ENCODE results near the gene PARD3. TPM values are rescaled to one million over a fixed set of nuclear protein-coding genes. Genes with fewer than 3 reads are reported as not detected.

The PARD3 gene
- total and polyA plus RNA-seq, 2 donors (not counting 3 experiments of a cell fraction or from before 2014, with no cell fraction given) = 7.3 to 24.1 TPM

- Histone ChIP-seq H3K4me1 (ENCODE audit: control insufficient read depth, extremely low read depth, insufficient read depth, low read length) (no peaks in the 10 kb centered on the region), H3K9ac (replicated peaks; ENCODE audit: extremely low read depth, insufficient read depth, low read length) (no peak overlapping the region), H3K27me3 (ENCODE audit: control insufficient read depth in 2 of 2, insufficient read depth in 2 of 2, low read length in 2 of 2) (no peaks in the 10 kb centered on the region), H3K27ac (ENCODE audit: insufficient read depth, low read depth, low read length) (no peak overlapping the region), H4K20me1 (replicated peaks; ENCODE audit: control insufficient read depth, extremely low read depth, insufficient read depth, low read length) (no peaks in the 10 kb centered on the region), H2AFZ (ENCODE audit: low read depth, low read length) (no peak overlapping the region), H3K9me3 (replicated peaks; ENCODE audit: control insufficient read depth, insufficient read depth, low read length) (no peaks in the 10 kb centered on the region), H3K9me1 (replicated peaks; ENCODE audit: control insufficient read depth, extremely low read depth, insufficient read depth, low read length) (no peaks in the 10 kb centered on the region), H3K79me2 (ENCODE audit: control insufficient read depth, insufficient read depth, low read length) (no peaks in the 10 kb centered on the region), H3K4me3 (replicated peaks in 1 of 3; ENCODE audit: insufficient read depth in 1 of 3, low read depth in 1 of 3, low read length in 3 of 3) (no peak overlapping the region), H3K4me2 (ENCODE audit: insufficient read depth, low read length) (no peak overlapping the region), H3K36me3 (ENCODE audit: control insufficient read depth in 2 of 2, extremely low read depth in 1 of 2, insufficient read depth in 2 of 2, low read length in 2 of 2) (no peaks in the 10 kb centered on the region)
- no peak for TF ChIP-seq EZH2 (IDR thresholded peaks at IDR 0.05; ENCODE audit: borderline replicate concordance, low read depth, low read length, severe bottlenecking)
- TF ChIP-seq JUN (IDR thresholded peaks at IDR 0.05; ENCODE audit: borderline replicate concordance, insufficient read depth, insufficient read length, low read depth) = no peak
- dilution Hi-C loops (cut with MboI; ENCODE audit: extremely low pct_ligation_motif_present, low sequenced_read_pairs) = no loop called here
- ChIA-PET POLR2A (no interaction called here), CTCF (no interaction called here)
- FAIRE-seq = no peak
- no TSS peak for BruUV-seq (replicated peaks)
- intact Hi-C loops (cut with micrococcal nuclease) = no loop called here
- no peak for DNase-seq (ENCODE audit: low read depth, low spot score)
Observed at GRCh38 chr10:34557173-34557572, 257.9 kb downstream of the PARD3 start.

GRCh38 chr10:34555653-34556052, 259.4 kb downstream of the PARD3 start:
- no peaks in the 10 kb centered on the region for H3K36me3 ChIP-seq (ENCODE audit: control insufficient read depth in 2 of 2, extremely low read depth in 1 of 2, insufficient read depth in 2 of 2, low read length in 2 of 2)
- H3K9ac ChIP-seq (replicated peaks; ENCODE audit: extremely low read depth, insufficient read depth, low read length) = no peak overlapping the region
- intact Hi-C loops (cut with micrococcal nuclease) (no loop called here), dilution Hi-C loops (cut with MboI; ENCODE audit: extremely low pct_ligation_motif_present, low sequenced_read_pairs) (no loop called here)
- CTCF ChIA-PET = no interaction called here
- FAIRE-seq (no peak), DNase-seq (ENCODE audit: low read depth, low spot score) (no peak)
- H3K79me2 ChIP-seq (ENCODE audit: control insufficient read depth, insufficient read depth, low read length) = no peaks in the 10 kb centered on the region
- no peaks in the 10 kb centered on the region for H3K27me3 ChIP-seq (ENCODE audit: control insufficient read depth in 2 of 2, insufficient read depth in 2 of 2, low read length in 2 of 2)
- H3K9me1 ChIP-seq (replicated peaks; ENCODE audit: control insufficient read depth, extremely low read depth, insufficient read depth, low read length) = no peaks in the 10 kb centered on the region
- no peak overlapping the region for H3K4me3 ChIP-seq (replicated peaks in 1 of 3; ENCODE audit: insufficient read depth in 1 of 3, low read depth in 1 of 3, low read length in 3 of 3)
- H3K9me3 ChIP-seq (replicated peaks; ENCODE audit: control insufficient read depth, insufficient read depth, low read length) = no peaks in the 10 kb centered on the region
- TF ChIP-seq GATA2 (IDR thresholded peaks at IDR 0.05; ENCODE audit: insufficient read depth, insufficient read length, low read depth, low read length) = no peak
- no peak for TF ChIP-seq MAX (IDR thresholded peaks at IDR 0.05; ENCODE audit: insufficient read depth, insufficient read length)
- no peak for TF ChIP-seq POLR2A (IDR thresholded peaks at IDR 0.05; ENCODE audit: low read depth, low read length)
- TF ChIP-seq MYC (IDR thresholded peaks at IDR 0.05; ENCODE audit: low read depth, low read length) = no peak
- no peak for TF ChIP-seq CTCF (IDR thresholded peaks at IDR 0.05; ENCODE audit: extremely low read depth in 1 of 2, insufficient read depth in 1 of 2, low read depth in 1 of 2, low read length in 2 of 2)
- TF ChIP-seq FOS (IDR thresholded peaks at IDR 0.05; ENCODE audit: borderline replicate concordance, insufficient read depth, low read length) = no peak
- TF ChIP-seq POLR2AphosphoS5 (IDR thresholded peaks at IDR 0.05; ENCODE audit: insufficient read depth, low read depth, low read length) = no peak
- TF ChIP-seq EZH2 (IDR thresholded peaks at IDR 0.05; ENCODE audit: borderline replicate concordance, low read depth, low read length, severe bottlenecking) = no peak
- TF ChIP-seq JUN (IDR thresholded peaks at IDR 0.05; ENCODE audit: borderline replicate concordance, insufficient read depth, insufficient read length, low read depth) = no peak
- H3K4me1 ChIP-seq (ENCODE audit: control insufficient read depth, extremely low read depth, insufficient read depth, low read length) = no peaks in the 10 kb centered on the region
- POLR2A ChIA-PET = no interaction called here
- no peaks in the 10 kb centered on the region for H4K20me1 ChIP-seq (replicated peaks; ENCODE audit: control insufficient read depth, extremely low read depth, insufficient read depth, low read length)
- no peak overlapping the region for H3K27ac ChIP-seq (ENCODE audit: insufficient read depth, low read depth, low read length)
- no TSS peak for BruUV-seq (replicated peaks)
- no peak overlapping the region for H3K4me2 ChIP-seq (ENCODE audit: insufficient read depth, low read length)
- no peak overlapping the region for H2AFZ ChIP-seq (ENCODE audit: low read depth, low read length)
